Esophagus muscularis mucosa (tissue), 4 donors: Measurements from ENCODE around the gene COL6A3.

Experiments used
- EP300 ChIP-seq: sonication (generic); formaldehyde crosslinking; IDR thresholded peaks from one replicate; pipeline ENCODE4 v1.6.1; 2017; ENCODE audit warnings: antibody characterized with exemption
- POLR2A ChIP-seq: fragments of 450-650 bp; IDR thresholded peaks from one replicate; pipeline ENCODE4 v1.6.1; 2017; ENCODE audit warnings: antibody characterized with exemption, moderate library complexity, mild to moderate bottlenecking, low read depth
- TF ChIP-seq, protein P1 (sequence below), 3 experiments: fragments of 200-600 bp in 2 of 3; fragments of 450-650 bp in 1 of 3; sonication (generic) in 2 of 3; IDR thresholded peaks; one replicate each; pipeline ENCODE4 v1.5.1; 2017 to 2019; ENCODE audit warnings: antibody characterized with exemption in 3 of 3, mild to moderate bottlenecking in 2 of 3, moderate library complexity in 1 of 3

DNA sequence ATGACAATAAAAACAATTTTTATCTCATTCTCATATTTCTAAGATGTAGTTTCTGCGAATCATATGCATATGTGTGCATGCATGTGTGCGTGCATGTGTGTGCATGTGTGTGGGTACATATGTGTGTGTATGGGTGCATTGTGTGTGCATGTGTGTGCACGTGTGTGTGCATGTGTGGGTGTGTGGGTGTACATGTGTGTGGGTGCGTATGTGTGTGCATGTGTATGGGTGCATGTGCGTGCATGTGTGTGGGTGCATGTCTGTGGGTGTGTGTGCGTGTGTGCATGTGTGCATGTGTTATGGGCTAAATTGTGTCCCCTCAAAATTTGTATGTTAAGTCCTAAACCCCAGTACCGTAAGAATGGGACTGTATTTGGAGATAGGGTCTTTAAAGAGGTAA lies 49.3 kb downstream of the COL6A3 start:
- no peak for TF ChIP-seq POLR2A
- TF ChIP-seq, protein P1, sequence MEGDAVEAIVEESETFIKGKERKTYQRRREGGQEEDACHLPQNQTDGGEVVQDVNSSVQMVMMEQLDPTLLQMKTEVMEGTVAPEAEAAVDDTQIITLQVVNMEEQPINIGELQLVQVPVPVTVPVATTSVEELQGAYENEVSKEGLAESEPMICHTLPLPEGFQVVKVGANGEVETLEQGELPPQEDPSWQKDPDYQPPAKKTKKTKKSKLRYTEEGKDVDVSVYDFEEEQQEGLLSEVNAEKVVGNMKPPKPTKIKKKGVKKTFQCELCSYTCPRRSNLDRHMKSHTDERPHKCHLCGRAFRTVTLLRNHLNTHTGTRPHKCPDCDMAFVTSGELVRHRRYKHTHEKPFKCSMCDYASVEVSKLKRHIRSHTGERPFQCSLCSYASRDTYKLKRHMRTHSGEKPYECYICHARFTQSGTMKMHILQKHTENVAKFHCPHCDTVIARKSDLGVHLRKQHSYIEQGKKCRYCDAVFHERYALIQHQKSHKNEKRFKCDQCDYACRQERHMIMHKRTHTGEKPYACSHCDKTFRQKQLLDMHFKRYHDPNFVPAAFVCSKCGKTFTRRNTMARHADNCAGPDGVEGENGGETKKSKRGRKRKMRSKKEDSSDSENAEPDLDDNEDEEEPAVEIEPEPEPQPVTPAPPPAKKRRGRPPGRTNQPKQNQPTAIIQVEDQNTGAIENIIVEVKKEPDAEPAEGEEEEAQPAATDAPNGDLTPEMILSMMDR (IDR thresholded peaks at IDR 0.05): no peak
- no peak for TF ChIP-seq EP300
